Measurements from ENCODE around the gene ANTXR1.
A peak's percentile ranks its signal among the peaks of the same experiment; 100 is the strongest.
"Not testable (repeated sequence)": the region's sequence is repeated elsewhere in the genome, so short reads cannot be mapped to it uniquely, and the experiment has no call there.

The ANTXR1 gene

GRCh38 chr2:69214898-69215297 is 201.9 kb downstream of the ANTXR1 start:
- no peak for DNase-seq

GRCh38 chr2:69216535-69217332 is 203.8 kb downstream of the ANTXR1 start:
- DNase-seq: no peak

- peak; percentile 75 for DNase-seq
These were observed 204.5 kb downstream of the ANTXR1 start for GRCh38 chr2:69217333-69218080.

- no peak for DNase-seq
These were observed 208.5 kb downstream of the ANTXR1 start for GRCh38 chr2:69221512-69221911.

- no peak for DNase-seq
These were observed 209.2 kb downstream of the ANTXR1 start for GRCh38 chr2:69221960-69222751.

GRCh38 chr2:69222953-69223658 is 210.1 kb downstream of the ANTXR1 start:
- no peak for DNase-seq

- DNase-seq: peak; percentile 85
These were observed 211.0 kb downstream of the ANTXR1 start for GRCh38 chr2:69223759-69224511.

GRCh38 chr2:69224512-69224837 is 211.5 kb downstream of the ANTXR1 start:
- DNase-seq: no peak

GRCh38 chr2:69225933-69226332 is 213.0 kb downstream of the ANTXR1 start:
- no peak for DNase-seq

- no peak for DNase-seq
These were observed 213.9 kb downstream of the ANTXR1 start for GRCh38 chr2:69226903-69227302.

- DNase-seq: no peak
These were observed 214.7 kb downstream of the ANTXR1 start for GRCh38 chr2:69227716-69228115.

GRCh38 chr2:69230946-69231345 is 218.0 kb downstream of the ANTXR1 start:
- DNase-seq: not testable (repeated sequence)

- DNase-seq: no peak
These were observed 218.8 kb downstream of the ANTXR1 start for GRCh38 chr2:69231612-69232277.

GRCh38 chr2:69235835-69236234 is 222.9 kb downstream of the ANTXR1 start:
- DNase-seq: not testable (repeated sequence)

GRCh38 chr2:69237070-69237670 is 224.2 kb downstream of the ANTXR1 start:
- DNase-seq: no peak

GRCh38 chr2:69238449-69239031 is 225.6 kb downstream of the ANTXR1 start:
- no peak for DNase-seq

GRCh38 chr2:69241093-69241492 is 228.1 kb downstream of the ANTXR1 start:
- DNase-seq: no peak

GRCh38 chr2:69241664-69242514 is 228.9 kb downstream of the ANTXR1 start:
- no peak for DNase-seq

- no peak for DNase-seq
These were observed 229.7 kb downstream of the ANTXR1 start for GRCh38 chr2:69242651-69243051.

- DNase-seq: no peak
These were observed 230.7 kb downstream of the ANTXR1 start for GRCh38 chr2:69243652-69244051.

Measured in NCI-H187 treated with DMSO at 0.1 percent for 48 hours (cell line).